GM23248 (cell line): Measurements from ENCODE around the gene COPA.

Source experiments
- EZH2 ChIP-seq: fragments of 200-600 bp; sonication (generic); IDR thresholded peaks from 2 replicates; pipeline ENCODE4 v1.6.1; 2018; ENCODE audit warnings: antibody characterized with exemption, mild to moderate bottlenecking; ENCODE audit not compliant: insufficient read depth, poor library complexity, severe bottlenecking
- EZH2phosphoT487 ChIP-seq: fragments of 200-600 bp; sonication (generic); IDR thresholded peaks from 2 replicates; pipeline ENCODE4 v1.6.1; 2018; ENCODE audit warnings: antibody characterized with exemption, moderate library complexity, mild to moderate bottlenecking, low read depth; ENCODE audit not compliant: insufficient read depth

GRCh38 chr1:160282807-160283206, 60.2 kb downstream of the COPA start:
- TF ChIP-seq EZH2: no peak
- TF ChIP-seq EZH2phosphoT487: no peak
